Keratinocyte (primary cell): ENCODE measurements around the gene C4orf51. TPM values are rescaled to one million over a fixed set of nuclear protein-coding genes. Genes with fewer than 3 reads are reported as not detected.

Experiments used
- DNase-seq: peaks from one replicate; pipeline ENCODE4 v3.0.0-alpha.2; 2011; ENCODE audit warnings: low read depth, missing footprints, low spot score
- FAIRE-seq: peaks from 2 replicates; lab custom pipeline; 2011; peaks lifted over from hg19 to GRCh38; lab: Jason Lieb, UNC
- H2AFZ ChIP-seq: 2 replicates; pipeline ENCODE4 v1.6.0; 2012; ENCODE audit warnings: low read length, control low read depth, inconsistent platforms; ENCODE audit not compliant: control insufficient read depth
- H3K27ac ChIP-seq: 2 replicates; pipeline ENCODE4 v1.5.1; 2011; ENCODE audit warnings: low read length; ENCODE audit not compliant: control insufficient read depth, insufficient read depth
- H3K27me3 ChIP-seq: 3 replicates; pipeline ENCODE4 v1.6.0; 2011; ENCODE audit warnings: low read length; ENCODE audit not compliant: control insufficient read depth, insufficient read depth; ENCODE audit errors: extremely low read depth
- H3K36me3 ChIP-seq, 2 experiments: 2 replicates in 1 of 2; 3 replicates in 1 of 2; pipeline ENCODE4 v1.5.1; 2011; ENCODE audit warnings: low read length in 2 of 2, mild to moderate bottlenecking in 1 of 2; ENCODE audit not compliant: control insufficient read depth in 2 of 2, insufficient read depth in 2 of 2; ENCODE audit errors: extremely low read depth in 1 of 2
- H3K4me1 ChIP-seq: 3 replicates; pipeline ENCODE4 v1.5.1; 2011; ENCODE audit warnings: low read length; ENCODE audit not compliant: control insufficient read depth, insufficient read depth; ENCODE audit errors: extremely low read depth
- H3K4me2 ChIP-seq: 3 replicates; pipeline ENCODE4 v1.6.0; 2011; ENCODE audit warnings: low read depth, low read length; ENCODE audit not compliant: control insufficient read depth, insufficient read depth; ENCODE audit errors: extremely low read depth
- H3K4me3 ChIP-seq, 3 experiments: fragments of 200-600 bp in 1 of 3; sonication (generic) in 1 of 3; 2 replicates in 2 of 3; 3 replicates in 1 of 3; pipeline ENCODE4 v1.5.1; 2011 to 2016; ENCODE audit warnings: low read length in 3 of 3, mild to moderate bottlenecking in 3 of 3, control low read depth in 2 of 3, inconsistent platforms in 1 of 3, low read depth in 1 of 3, mixed read lengths in 1 of 3, mixed run types in 1 of 3, moderate library complexity in 1 of 3; ENCODE audit not compliant: control insufficient read depth in 2 of 3, insufficient read depth in 2 of 3; ENCODE audit errors: extremely low read depth in 1 of 3
- H3K79me2 ChIP-seq: 2 replicates; pipeline ENCODE4 v1.6.0; 2012; ENCODE audit warnings: low read length; ENCODE audit not compliant: control insufficient read depth, insufficient read depth
- H3K9ac ChIP-seq: 3 replicates; pipeline ENCODE4 v1.6.0; 2011; ENCODE audit warnings: low read length; ENCODE audit not compliant: control insufficient read depth, insufficient read depth; ENCODE audit errors: extremely low read depth
- H3K9me1 ChIP-seq: 3 replicates; pipeline ENCODE4 v1.6.0; 2011; ENCODE audit warnings: low read length; ENCODE audit not compliant: control insufficient read depth, insufficient read depth; ENCODE audit errors: extremely low read depth
- H3K9me3 ChIP-seq: 2 replicates; pipeline ENCODE4 v1.5.1; 2012; ENCODE audit warnings: low read depth, low read length; ENCODE audit not compliant: control insufficient read depth
- H4K20me1 ChIP-seq: 3 replicates; pipeline ENCODE4 v1.6.0; 2011; ENCODE audit warnings: low read length; ENCODE audit not compliant: control insufficient read depth, insufficient read depth; ENCODE audit errors: extremely low read depth
- EZH2 ChIP-seq: IDR thresholded peaks from one replicate; pipeline ENCODE4 v1.6.1; 2012; ENCODE audit warnings: inconsistent platforms, mild to moderate bottlenecking, low read length, moderate library complexity
- dilution Hi-C: fragments of 300-500 bp; cut with MboI; formaldehyde crosslinking; loops from one replicate; pipeline ENCODE4 v1.7.0; 2020; ENCODE audit warnings: low sequenced_read_pairs; ENCODE audit not compliant: extremely low pct_ligation_motif_present
- polyA plus RNA-seq, 5 experiments: library from polyadenylated mRNA; depleted of rRNA in 3 of 5; stranded (reverse) in 3 of 5; stranded (forward) in 1 of 5; unstranded in 1 of 5; fragments of >200 nt; gene quantifications; 1 replicate in 1 of 5; 2 replicates in 3 of 5; 3 replicates in 1 of 5; pipeline versions ENCODE4 v1.2.1 to v1.2.3, GENCODE V29; 2011 to 2012; ENCODE audit warnings: missing spikeins in 2 of 5, low read depth in 1 of 5, low replicate concordance in 1 of 5
- TF ChIP-seq, protein P1 (sequence below), 3 experiments: IDR thresholded peaks in 1 of 3; conservative IDR thresholded peaks in 1 of 3; optimal IDR thresholded peaks in 1 of 3; 2 replicates in 2 of 3; 3 replicates in 1 of 3; pipeline versions ENCODE3 to v1.5.1; 2011; ENCODE audit warnings: low read length in 3 of 3, mild to moderate bottlenecking in 3 of 3, moderate library complexity in 2 of 3, control low read depth in 1 of 3, inconsistent platforms in 1 of 3; ENCODE audit not compliant: insufficient read depth in 2 of 3; ENCODE audit errors: extremely low read depth in 1 of 3

C4orf51 gene
- polyA plus RNA-seq, 1 donor (not counting 4 experiments of a cell fraction or from before 2014, with no cell fraction given) = not detected

DNA sequence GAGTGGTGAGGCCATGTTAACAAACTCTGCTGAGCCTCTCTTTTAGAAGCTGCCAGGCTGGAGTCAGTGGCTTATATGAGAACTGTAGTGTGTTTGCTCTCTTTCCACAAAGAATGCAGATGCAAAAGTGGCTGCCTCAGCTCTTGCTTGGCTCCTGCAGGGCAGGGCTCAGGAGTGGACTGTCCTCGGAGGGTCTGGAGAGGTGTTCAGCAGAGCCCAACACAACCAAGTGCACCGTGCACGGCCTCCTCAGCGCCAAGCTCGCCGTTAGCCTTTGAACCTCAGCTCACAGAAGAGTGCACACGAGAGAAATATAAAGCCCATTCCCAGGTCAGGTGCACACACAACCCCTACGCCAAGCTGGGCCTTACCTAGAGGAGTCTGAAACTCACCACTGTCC lies 82.8 kb downstream of the C4orf51 start:
- no peak overlapping the region for H3K9ac ChIP-seq
- TF ChIP-seq EZH2 = no peak
- TF ChIP-seq, protein P1, sequence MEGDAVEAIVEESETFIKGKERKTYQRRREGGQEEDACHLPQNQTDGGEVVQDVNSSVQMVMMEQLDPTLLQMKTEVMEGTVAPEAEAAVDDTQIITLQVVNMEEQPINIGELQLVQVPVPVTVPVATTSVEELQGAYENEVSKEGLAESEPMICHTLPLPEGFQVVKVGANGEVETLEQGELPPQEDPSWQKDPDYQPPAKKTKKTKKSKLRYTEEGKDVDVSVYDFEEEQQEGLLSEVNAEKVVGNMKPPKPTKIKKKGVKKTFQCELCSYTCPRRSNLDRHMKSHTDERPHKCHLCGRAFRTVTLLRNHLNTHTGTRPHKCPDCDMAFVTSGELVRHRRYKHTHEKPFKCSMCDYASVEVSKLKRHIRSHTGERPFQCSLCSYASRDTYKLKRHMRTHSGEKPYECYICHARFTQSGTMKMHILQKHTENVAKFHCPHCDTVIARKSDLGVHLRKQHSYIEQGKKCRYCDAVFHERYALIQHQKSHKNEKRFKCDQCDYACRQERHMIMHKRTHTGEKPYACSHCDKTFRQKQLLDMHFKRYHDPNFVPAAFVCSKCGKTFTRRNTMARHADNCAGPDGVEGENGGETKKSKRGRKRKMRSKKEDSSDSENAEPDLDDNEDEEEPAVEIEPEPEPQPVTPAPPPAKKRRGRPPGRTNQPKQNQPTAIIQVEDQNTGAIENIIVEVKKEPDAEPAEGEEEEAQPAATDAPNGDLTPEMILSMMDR (optimal IDR thresholded peaks at IDR 0.05 in 1 of 3, IDR thresholded peaks at IDR 0.05 in 1 of 3, conservative IDR thresholded peaks at IDR 0.05 in 1 of 3; ENCODE audit: extremely low read depth in 1 of 3, insufficient read depth in 2 of 3, low read length in 3 of 3) = no peak
- no peak overlapping the region for H3K4me2 ChIP-seq
- no peak for DNase-seq
- no peaks in the 10 kb centered on the region for H3K27me3 ChIP-seq
- H3K4me3 ChIP-seq = no peak overlapping the region
- no peaks in the 10 kb centered on the region for H3K9me1 ChIP-seq
- no peak for FAIRE-seq
- peaks cover 16 to 29% of the 10 kb centered on the region in 2 experiments for H3K36me3 ChIP-seq
- no peak overlapping the region for H3K27ac ChIP-seq
- H3K79me2 ChIP-seq = no peaks in the 10 kb centered on the region
- dilution Hi-C loops = no loop called here
- no peaks in the 10 kb centered on the region for H3K4me1 ChIP-seq
- no peaks in the 10 kb centered on the region for H3K9me3 ChIP-seq
- H4K20me1 ChIP-seq = no peaks in the 10 kb centered on the region
- H2AFZ ChIP-seq = no peak overlapping the region

DNA sequence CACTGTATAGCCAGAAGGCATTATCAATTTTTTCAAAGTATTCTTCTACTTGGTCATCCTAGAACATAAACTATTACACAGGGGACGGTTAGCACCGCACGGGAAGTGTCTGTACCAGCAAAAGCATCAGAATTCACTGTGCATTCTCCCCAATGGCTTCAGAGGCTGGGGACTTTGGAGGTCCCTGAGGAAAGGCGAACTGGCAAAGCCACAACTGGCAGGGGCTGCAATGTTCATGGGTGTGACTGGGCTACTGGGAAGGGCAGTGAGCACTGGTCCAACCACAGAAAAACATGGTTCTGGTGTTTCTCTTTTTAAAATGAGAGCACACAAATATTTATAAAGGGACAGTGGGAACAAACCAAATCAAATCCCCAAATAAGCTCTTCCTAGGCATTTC lies 83.5 kb downstream of the C4orf51 start:
- Histone ChIP-seq H3K4me3 (no peak overlapping the region), H3K9me3 (no peaks in the 10 kb centered on the region), H3K9me1 (no peaks in the 10 kb centered on the region), H3K9ac (no peak overlapping the region), H3K79me2 (no peaks in the 10 kb centered on the region), H3K36me3 (peaks cover 16 to 29% of the 10 kb centered on the region in 2 experiments), H3K27me3 (no peaks in the 10 kb centered on the region), H3K4me2 (no peak overlapping the region), H3K27ac (no peak overlapping the region), H2AFZ (no peak overlapping the region), H4K20me1 (no peaks in the 10 kb centered on the region), H3K4me1 (no peaks in the 10 kb centered on the region)
- TF ChIP-seq, protein P1 (optimal IDR thresholded peaks at IDR 0.05 in 1 of 3, IDR thresholded peaks at IDR 0.05 in 1 of 3, conservative IDR thresholded peaks at IDR 0.05 in 1 of 3; ENCODE audit: extremely low read depth in 1 of 3, insufficient read depth in 2 of 3, low read length in 3 of 3) = no peak
- TF ChIP-seq EZH2 = no peak
- DNase-seq (no peak), FAIRE-seq (no peak)
- dilution Hi-C loops = no loop called here
